Measurements from ENCODE around the gene RANBP9. TPM values are rescaled to one million over a fixed set of nuclear protein-coding genes. Genes with fewer than 3 reads are reported as not detected.

The RANBP9 gene
- total RNA-seq, 1 experiment from 2014 or later = 73.8 TPM

DNA sequence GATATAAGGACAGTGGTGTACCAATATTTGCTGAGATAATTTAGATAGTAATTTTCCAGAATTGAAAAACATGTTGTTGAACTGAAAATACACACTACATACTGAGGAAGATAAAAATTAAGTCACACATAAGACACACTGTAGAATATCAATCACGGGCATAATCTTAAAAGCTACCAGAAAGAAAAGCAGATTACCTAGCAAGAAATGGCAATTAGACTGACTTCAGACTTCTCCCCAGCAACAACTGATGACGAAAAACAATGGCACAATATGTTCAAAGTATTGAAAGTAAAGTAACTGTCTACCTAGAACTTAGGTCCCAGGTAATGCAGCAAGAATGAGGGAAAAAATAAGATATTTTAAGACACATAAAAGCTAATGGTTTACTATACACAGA is 50.0 kb downstream of the RANBP9 start:
- Histone ChIP-seq H3K4me2 (no peak overlapping the region), H3K27ac (no peak overlapping the region), H2AFZ (no peak overlapping the region), H3K9me2 (ENCODE audit: insufficient read depth) (no peaks in the 10 kb centered on the region; the same call in 1 of the 2 replicates), H4K20me1 (ENCODE audit: insufficient read depth) (peaks cover 15% of the 10 kb centered on the region; the same call in 1 of the 2 replicates), H3F3A (ENCODE audit: insufficient read depth, low read depth) (peaks cover 25% of the 10 kb centered on the region), H3K4me3 (no peak overlapping the region), H3K9me3 (ENCODE audit: insufficient read depth, low read depth) (0 out of 2 replicates have a peak, but pooled peaks cover 6% of the 10 kb centered on the region), H3K36me3 (ENCODE audit: low read depth) (peaks cover 9% of the 10 kb centered on the region; the same call in 1 of the 2 replicates), H3K4me1 (replicated peaks; ENCODE audit: insufficient read depth) (peaks cover 16% of the 10 kb centered on the region), H3K27me3 (ENCODE audit: insufficient read depth, low read depth) (no peaks in the 10 kb centered on the region), H3K79me2 (ENCODE audit: low read depth) (peaks cover 99% of the 10 kb centered on the region)
- POLR2A ChIA-PET (ENCODE audit: unreplicated experiment) = no interaction called here
- intact Hi-C loops (cut with micrococcal nuclease; ENCODE audit: unreplicated experiment) = no loop called here
- DNase-seq = no peak
- CTCF ChIA-PET = no interaction called here
- TF ChIP-seq CTCF (conservative IDR thresholded peaks at IDR 0.05) = no peak
- no peak for TF ChIP-seq EZH2 (IDR thresholded peaks at IDR 0.05; ENCODE audit: low read depth)
- BruUV-seq (replicated peaks) = no TSS peak

GRCh38 chr6:13660893-13661292 is 50.7 kb downstream of the RANBP9 start:
- intact Hi-C loops (cut with micrococcal nuclease; ENCODE audit: unreplicated experiment) = no loop called here
- Histone ChIP-seq H3K79me2 (ENCODE audit: low read depth) (peaks cover 96% of the 10 kb centered on the region), H3K4me3 (no peak overlapping the region), H3K36me3 (ENCODE audit: low read depth) (peaks cover 10% of the 10 kb centered on the region; the same call in 1 of the 2 replicates), H3K9me3 (ENCODE audit: insufficient read depth, low read depth) (0 out of 2 replicates have a peak, but pooled peaks cover 6% of the 10 kb centered on the region), H3F3A (ENCODE audit: insufficient read depth, low read depth) (peaks cover 24% of the 10 kb centered on the region), H4K20me1 (ENCODE audit: insufficient read depth) (peaks cover 16% of the 10 kb centered on the region; the same call in 1 of the 2 replicates), H3K4me2 (no peak overlapping the region), H3K4me1 (replicated peaks; ENCODE audit: insufficient read depth) (peaks cover 14% of the 10 kb centered on the region), H3K27me3 (ENCODE audit: insufficient read depth, low read depth) (no peaks in the 10 kb centered on the region), H3K27ac (no peak overlapping the region), H2AFZ (no peak overlapping the region), H3K9me2 (ENCODE audit: insufficient read depth) (no peaks in the 10 kb centered on the region; the same call in 1 of the 2 replicates)
- no TSS peak for BruUV-seq (replicated peaks)
- TF ChIP-seq EZH2 (IDR thresholded peaks at IDR 0.05; ENCODE audit: low read depth) = no peak
- no peak for TF ChIP-seq CTCF (conservative IDR thresholded peaks at IDR 0.05)
- DNase-seq = no peak
- ChIA-PET CTCF (no interaction called here), POLR2A (ENCODE audit: unreplicated experiment) (interaction anchor here (0.6 kb wide), 1 partner anchor 51 kb away, joined by 3 read pairs; no protein-coding TSS in a partner anchor)

DNA sequence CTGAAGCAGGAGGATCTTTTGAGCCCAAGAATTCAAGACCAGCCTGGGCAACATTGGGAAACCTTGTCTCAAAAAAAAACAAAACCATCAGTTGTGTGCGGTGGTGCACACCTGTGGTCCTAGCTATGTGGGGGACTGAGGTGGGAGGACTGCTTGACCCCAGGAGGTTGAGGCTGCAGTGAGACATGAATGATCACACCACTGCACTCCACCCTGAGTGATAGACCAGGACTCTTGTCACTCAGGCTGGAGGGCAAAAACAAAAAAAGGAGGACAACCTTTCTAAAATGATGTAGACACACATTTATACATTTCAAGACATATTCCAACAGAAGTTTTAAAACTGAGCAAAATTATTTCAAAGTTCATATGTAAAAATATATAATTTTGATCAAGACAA is 51.4 kb downstream of the RANBP9 start:
- H3F3A ChIP-seq (ENCODE audit: insufficient read depth, low read depth) = peaks cover 28% of the 10 kb centered on the region
- CTCF ChIA-PET = no interaction called here

More for the DNA sequence above, 51.4 kb downstream of the RANBP9 start:
- peaks cover 94% of the 10 kb centered on the region for H3K79me2 ChIP-seq (ENCODE audit: low read depth)
- peaks cover 14% of the 10 kb centered on the region; the same call in 1 of the 2 replicates for H3K36me3 ChIP-seq (ENCODE audit: low read depth)
- BruUV-seq (replicated peaks) = no TSS peak
- TF ChIP-seq EZH2 (IDR thresholded peaks at IDR 0.05; ENCODE audit: low read depth) (no peak), CTCF (conservative IDR thresholded peaks at IDR 0.05) (no peak)
- H3K27ac ChIP-seq = no peak overlapping the region
- H3K4me1 ChIP-seq (replicated peaks; ENCODE audit: insufficient read depth) = peaks cover 14% of the 10 kb centered on the region
- H3K4me3 ChIP-seq = no peak overlapping the region
- POLR2A ChIA-PET (ENCODE audit: unreplicated experiment) = no interaction called here
- H3K9me3 ChIP-seq (ENCODE audit: insufficient read depth, low read depth) = 0 out of 2 replicates have a peak, but pooled peaks cover 6% of the 10 kb centered on the region
- no peak for DNase-seq
- H3K9me2 ChIP-seq (ENCODE audit: insufficient read depth) = no peaks in the 10 kb centered on the region; the same call in 1 of the 2 replicates
- no peak overlapping the region for H2AFZ ChIP-seq
- intact Hi-C loops (cut with micrococcal nuclease; ENCODE audit: unreplicated experiment) = no loop called here
- H3K27me3 ChIP-seq (ENCODE audit: insufficient read depth, low read depth) = no peaks in the 10 kb centered on the region
- no peak overlapping the region for H3K4me2 ChIP-seq
- peaks cover 20% of the 10 kb centered on the region; the same call in 1 of the 2 replicates for H4K20me1 ChIP-seq (ENCODE audit: insufficient read depth)
